HCT116 (cell line): ENCODE results near the gene RGS7.

Experiments used
- ATF3 ChIP-seq: IDR thresholded peaks from 2 replicates; pipeline ENCODE4 v1.6.1; 2012
- CBX3 ChIP-seq: IDR thresholded peaks from 2 replicates; pipeline ENCODE4 v1.6.1; 2012; ENCODE audit warnings: low read depth
- CEBPB ChIP-seq: IDR thresholded peaks from 2 replicates; pipeline ENCODE4 v1.6.1; 2012; ENCODE audit warnings: low read depth
- CTCF ChIP-seq, 3 experiments: fragments of 200-600 bp in 1 of 3; sonication (generic) in 1 of 3; IDR thresholded peaks in 2 of 3; conservative IDR thresholded peaks in 1 of 3; 2 replicates each; pipeline ENCODE4 v1.5.1; 2012 to 2017; ENCODE audit warnings: low read depth in 2 of 3, low read length in 2 of 3, antibody characterized with exemption in 1 of 3, borderline replicate concordance in 1 of 3, control low read depth in 1 of 3, mild to moderate bottlenecking in 1 of 3, mixed read lengths in 1 of 3, mixed run types in 1 of 3, moderate library complexity in 1 of 3; ENCODE audit not compliant: insufficient read depth in 1 of 3
- ELF1 ChIP-seq: IDR thresholded peaks from 2 replicates; pipeline ENCODE4 v1.6.1; 2012; ENCODE audit warnings: low read depth, borderline replicate concordance
- EZH2 ChIP-seq: fragments of 200-600 bp; sonication (generic); IDR thresholded peaks from 2 replicates; pipeline ENCODE4 v1.6.1; 2017; ENCODE audit warnings: antibody characterized with exemption, mixed run types
- EZH2phosphoT487 ChIP-seq: fragments of 200-600 bp; IDR thresholded peaks from 2 replicates; pipeline ENCODE4 v1.6.1; 2018; ENCODE audit warnings: antibody characterized with exemption, borderline replicate concordance
- POLR2AphosphoS5 ChIP-seq: IDR thresholded peaks from 2 replicates; pipeline ENCODE4 v1.6.1; 2011; ENCODE audit warnings: mild to moderate bottlenecking, low read depth, low read length, moderate library complexity
- RAD21 ChIP-seq: IDR thresholded peaks from 2 replicates; pipeline ENCODE4 v1.6.1; 2012; ENCODE audit warnings: low read depth, mild to moderate bottlenecking
- SIN3A ChIP-seq: IDR thresholded peaks from 2 replicates; pipeline ENCODE4 v1.6.1; 2012; ENCODE audit warnings: low read depth
- YY1 ChIP-seq: IDR thresholded peaks from 2 replicates; pipeline ENCODE4 v1.6.1; 2011; ENCODE audit warnings: low read length, low read depth, moderate library complexity, mild to moderate bottlenecking; ENCODE audit not compliant: insufficient replicate concordance; ENCODE audit errors: extremely low read depth

DNA sequence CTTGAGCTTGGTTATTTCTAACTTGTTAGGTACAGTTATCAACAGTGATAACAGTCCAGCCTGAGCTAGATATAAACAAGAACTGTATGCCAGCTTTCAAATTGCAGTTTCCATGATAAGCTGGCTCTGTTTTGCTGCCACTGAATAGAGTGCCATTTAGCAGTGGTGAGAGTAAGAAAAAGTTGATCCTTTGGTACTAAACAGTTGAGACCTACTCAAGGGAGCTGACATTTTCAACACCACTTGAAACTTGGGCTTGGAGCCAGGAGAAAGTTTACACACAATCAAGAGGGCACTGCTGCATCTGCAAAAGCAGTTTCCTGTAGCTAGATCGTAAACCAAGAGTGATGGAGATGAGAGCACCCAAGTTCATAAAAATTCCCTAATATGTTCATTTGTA lies 131.3 kb downstream of the RGS7 start:
- no peak for TF ChIP-seq POLR2AphosphoS5
- no peak for TF ChIP-seq EZH2phosphoT487
- no peak for TF ChIP-seq EZH2
- TF ChIP-seq RAD21, result no peak
- TF ChIP-seq SIN3A, result no peak
- no peak for TF ChIP-seq ELF1
- no peak for TF ChIP-seq ATF3
- TF ChIP-seq CTCF (IDR thresholded peaks at IDR 0.05 in 2 of 3, conservative IDR thresholded peaks at IDR 0.05 in 1 of 3; ENCODE audit: borderline replicate concordance in 1 of 3, insufficient read depth in 1 of 3, low read depth in 2 of 3, low read length in 2 of 3), result no peak
- TF ChIP-seq CBX3, result no peak
- no peak for TF ChIP-seq CEBPB
- TF ChIP-seq YY1, result no peak
